Left ventricle myocardium inferior (tissue), 1 donor: ENCODE results near the gene SECISBP2. TPM values are rescaled to one million over a fixed set of nuclear protein-coding genes. Genes with fewer than 3 reads are reported as not detected.
"Not testable (repeated sequence)": the region's sequence is repeated elsewhere in the genome, so short reads cannot be mapped to it uniquely, and the experiment has no call there.

Experiments used
- DNase-seq: peaks from one replicate; pipeline ENCODE4 v3.0.0-alpha.2; 2020
- H3K27ac ChIP-seq: fragments of 200-600 bp; replicated peaks from 2 replicates; pipeline ENCODE4 v1.8.0; 2021
- H3K27me3 ChIP-seq: fragments of 200-600 bp; 2 replicates; pipeline ENCODE4 v1.8.0; 2021; ENCODE audit warnings: low read depth
- H3K36me3 ChIP-seq: fragments of 200-600 bp; 2 replicates; pipeline ENCODE4 v1.8.0; 2021
- H3K4me1 ChIP-seq: fragments of 200-600 bp; 2 replicates; pipeline ENCODE4 v1.8.0; 2021
- H3K4me3 ChIP-seq: fragments of 200-600 bp; 2 replicates; pipeline ENCODE4 v1.8.0; 2021; ENCODE audit warnings: mild to moderate bottlenecking, moderate library complexity
- H3K9me3 ChIP-seq: fragments of 200-600 bp; replicated peaks from 2 replicates; pipeline ENCODE4 v1.8.0; 2021
- intact Hi-C: fragments of 100-400 bp; cut with micrococcal nuclease; formaldehyde crosslinking; loops from one replicate; pipeline ENCODE4 v1.11.0; 2022
- total RNA-seq: library from RNA; stranded (reverse); fragmentation: NEBNext Ultra II Directional; extraction: Animal tissue kit (Norgen Biotek cat#: 25700); gene quantifications from one replicate; pipeline ENCODE4 v1.2.1, GENCODE V29; 2021
- TF ChIP-seq, protein P1 (sequence below): fragments of 200-600 bp; IDR thresholded peaks from 2 replicates; pipeline ENCODE4 v1.8.0; 2021; ENCODE audit warnings: antibody characterized with exemption, mild to moderate bottlenecking, borderline replicate concordance
- donor health status: DM: no; HTN: yes; CAD: no; lungs with severe emphysema.

SECISBP2 gene
- total RNA-seq, 1 donor from 2014 or later, result 13.8 TPM

DNA sequence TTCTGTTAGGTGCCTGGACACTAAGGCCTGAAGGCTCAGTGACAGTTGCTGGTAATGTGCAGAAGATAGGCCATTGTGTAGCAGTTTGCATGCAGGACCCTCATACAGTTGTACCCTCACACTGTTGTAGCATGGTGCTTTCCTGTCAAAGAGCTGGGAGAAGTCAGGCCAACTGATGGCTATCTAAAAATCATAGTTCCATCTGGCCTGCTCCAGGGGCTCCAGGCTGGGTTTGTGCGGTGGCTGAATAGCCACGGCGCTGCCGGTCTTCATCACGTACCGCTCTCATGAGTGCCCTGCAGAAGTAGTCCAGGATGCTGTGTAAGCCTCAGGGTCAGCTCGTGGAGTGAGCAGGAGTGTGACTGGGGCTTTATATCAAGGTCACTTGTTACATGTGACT lies 12.2 kb downstream of the SECISBP2 start:
- Histone ChIP-seq H3K4me1 (no peaks in the 10 kb centered on the region), H3K9me3 (no peaks in the 10 kb centered on the region), H3K4me3 (no peak overlapping the region), H3K27ac (no peak overlapping the region), H3K27me3 (no peaks in the 10 kb centered on the region), H3K36me3 (peaks cover 99% of the 10 kb centered on the region)
- intact Hi-C loops, result no loop called here
- no peak for DNase-seq
- TF ChIP-seq, protein P1, sequence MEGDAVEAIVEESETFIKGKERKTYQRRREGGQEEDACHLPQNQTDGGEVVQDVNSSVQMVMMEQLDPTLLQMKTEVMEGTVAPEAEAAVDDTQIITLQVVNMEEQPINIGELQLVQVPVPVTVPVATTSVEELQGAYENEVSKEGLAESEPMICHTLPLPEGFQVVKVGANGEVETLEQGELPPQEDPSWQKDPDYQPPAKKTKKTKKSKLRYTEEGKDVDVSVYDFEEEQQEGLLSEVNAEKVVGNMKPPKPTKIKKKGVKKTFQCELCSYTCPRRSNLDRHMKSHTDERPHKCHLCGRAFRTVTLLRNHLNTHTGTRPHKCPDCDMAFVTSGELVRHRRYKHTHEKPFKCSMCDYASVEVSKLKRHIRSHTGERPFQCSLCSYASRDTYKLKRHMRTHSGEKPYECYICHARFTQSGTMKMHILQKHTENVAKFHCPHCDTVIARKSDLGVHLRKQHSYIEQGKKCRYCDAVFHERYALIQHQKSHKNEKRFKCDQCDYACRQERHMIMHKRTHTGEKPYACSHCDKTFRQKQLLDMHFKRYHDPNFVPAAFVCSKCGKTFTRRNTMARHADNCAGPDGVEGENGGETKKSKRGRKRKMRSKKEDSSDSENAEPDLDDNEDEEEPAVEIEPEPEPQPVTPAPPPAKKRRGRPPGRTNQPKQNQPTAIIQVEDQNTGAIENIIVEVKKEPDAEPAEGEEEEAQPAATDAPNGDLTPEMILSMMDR, result no peak

GRCh38 chr9:89339807-89340206 lies 21.5 kb downstream of the SECISBP2 start:
- no peak for DNase-seq
- no peak overlapping the region for H3K27ac ChIP-seq
- H3K9me3 ChIP-seq, result no peaks in the 10 kb centered on the region
- H3K4me1 ChIP-seq, result no peaks in the 10 kb centered on the region
- peaks cover 100% of the 10 kb centered on the region for H3K36me3 ChIP-seq
- TF ChIP-seq, protein P1, result no peak
- intact Hi-C loops, result no loop called here
- H3K4me3 ChIP-seq, result no peak overlapping the region
- H3K27me3 ChIP-seq, result no peaks in the 10 kb centered on the region

DNA sequence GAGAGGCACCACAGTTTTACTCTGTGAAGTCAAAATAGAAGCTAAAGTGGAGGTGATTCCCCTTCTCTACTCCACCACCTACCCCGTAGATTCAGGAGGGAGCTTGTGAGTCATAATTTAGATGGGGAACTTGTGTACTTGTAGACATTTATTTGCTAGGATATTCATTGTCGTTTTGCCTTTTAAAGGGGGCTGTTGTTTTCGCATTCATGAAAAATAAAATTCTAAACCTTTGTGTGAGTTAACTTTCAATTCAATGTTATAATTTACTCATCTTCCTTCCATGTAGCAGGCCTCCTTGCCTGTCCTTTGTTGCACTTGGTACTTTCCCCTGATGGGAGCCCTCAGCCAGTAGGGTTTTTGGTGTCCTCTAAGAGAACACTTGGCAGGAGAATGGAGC lies 22.0 kb downstream of the SECISBP2 start:
- H3K36me3 ChIP-seq, result peaks cover 100% of the 10 kb centered on the region
- H3K9me3 ChIP-seq, result no peaks in the 10 kb centered on the region
- TF ChIP-seq, protein P1, result no peak
- no peak for DNase-seq
- intact Hi-C loops, result no loop called here
- no peak overlapping the region for H3K27ac ChIP-seq
- no peaks in the 10 kb centered on the region for H3K27me3 ChIP-seq
- no peak overlapping the region for H3K4me3 ChIP-seq
- H3K4me1 ChIP-seq, result no peaks in the 10 kb centered on the region

DNA sequence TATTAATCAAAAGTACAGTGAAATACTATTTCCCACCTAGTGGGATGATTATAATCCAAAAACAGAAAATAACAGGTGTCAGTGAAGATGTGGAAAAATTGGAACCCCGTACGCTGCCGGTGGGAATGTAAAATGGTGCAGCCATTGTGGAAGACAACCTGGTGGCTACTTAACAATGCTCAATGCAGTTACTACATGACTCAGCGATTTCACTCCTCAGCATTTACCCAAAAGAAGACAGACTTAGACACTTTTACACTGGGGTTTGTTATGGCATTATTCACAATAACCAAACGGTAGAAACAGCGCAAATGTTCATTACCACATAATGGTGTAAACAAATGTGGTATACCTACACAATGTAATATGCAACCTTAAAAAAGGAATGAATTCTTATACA lies 23.9 kb downstream of the SECISBP2 start:
- intact Hi-C loops, result no loop called here
- Histone ChIP-seq H3K27me3 (no peaks in the 10 kb centered on the region), H3K36me3 (peaks cover 100% of the 10 kb centered on the region), H3K4me1 (no peaks in the 10 kb centered on the region), H3K9me3 (no peaks in the 10 kb centered on the region), H3K4me3 (no peak overlapping the region), H3K27ac (no peak overlapping the region)
- TF ChIP-seq, protein P1, result no peak
- no peak for DNase-seq

- Histone ChIP-seq H3K4me3 (no peak overlapping the region), H3K36me3 (peaks cover 100% of the 10 kb centered on the region), H3K27me3 (no peaks in the 10 kb centered on the region), H3K27ac (no peak overlapping the region), H3K9me3 (no peaks in the 10 kb centered on the region), H3K4me1 (no peaks in the 10 kb centered on the region)
- TF ChIP-seq, protein P1, result no peak
- no peak for DNase-seq
- intact Hi-C loops, result no loop called here
Measured at GRCh38 chr9:89342948-89343347, 24.6 kb downstream of the SECISBP2 start.

DNA sequence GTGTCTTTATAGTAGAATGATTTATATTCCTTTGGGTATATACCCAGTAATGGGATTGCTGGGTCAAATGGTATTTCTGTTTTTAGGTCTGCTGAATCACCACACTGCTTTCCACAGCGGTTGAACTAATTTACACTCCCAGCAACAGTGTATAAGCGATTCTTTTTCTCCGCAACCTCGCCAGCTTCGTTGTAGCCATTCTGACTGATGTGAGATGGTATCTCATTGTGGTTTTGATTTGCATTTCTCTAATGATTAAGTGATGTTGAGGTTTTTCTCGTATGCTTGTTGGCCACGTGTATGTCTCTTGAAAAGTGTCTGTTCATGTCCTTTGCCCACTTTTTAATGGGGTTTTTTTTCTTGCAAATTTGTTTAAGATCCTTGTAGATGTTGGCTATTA lies 25.5 kb downstream of the SECISBP2 start:
- H3K36me3 ChIP-seq, result peaks cover 100% of the 10 kb centered on the region
- intact Hi-C loops, result not testable (repeated sequence)

More for the DNA sequence above, 25.5 kb downstream of the SECISBP2 start:
- H3K27ac ChIP-seq, DNase-seq, H3K4me3 ChIP-seq, H3K4me1 ChIP-seq, H3K27me3 ChIP-seq, H3K9me3 ChIP-seq: not testable (repeated sequence)
